HCT116 (cell line): ENCODE results near the gene ZNF134. TPM values are rescaled to one million over a fixed set of nuclear protein-coding genes. Genes with fewer than 3 reads are reported as not detected.

Experiments
- ATAC-seq: fragments of 200-7000 bp; cut with Tn5 transposase; 2 replicates; pipeline ENCODE4 v1.9.1; 2020; ENCODE audit warnings: mild to moderate bottlenecking, moderate library complexity
- BruUV-seq: library from RNA; stranded (reverse); fragments of 400-500 nt; replicated peaks from 2 replicates; lab custom pipeline; 2021; lab: Mats Ljungman, UMichigan
- CTCF ChIA-PET: fragments of 300-600 bp; sonication (Branson Sonifier 250); formaldehyde crosslinking; loops from one replicate; lab custom pipeline; 2021; ENCODE audit warnings: antibody characterized with exemption; lab: Charles Lee
- POLR2A ChIA-PET: fragments of 300-600, 350-600 bp; sonication (Branson Sonifier 250); formaldehyde crosslinking; loops from one replicate; lab custom pipeline; 2021; ENCODE audit warnings: antibody characterized with exemption; lab: Charles Lee
- RAD21 ChIA-PET, 2 experiments: fragments of 300-600 bp; sonication (Branson Sonifier 250); formaldehyde crosslinking; loops; one replicate each; lab custom pipeline; 2023; ENCODE audit warnings: low total read pairs in 2 of 2; ENCODE audit not compliant: uncharacterized antibody in 2 of 2, unreplicated experiment in 2 of 2, low non-redundant PET in 1 of 2; lab: Charles Lee
- DNase-seq: peaks from one replicate; pipeline ENCODE4 v3.0.0-alpha.2; 2010; ENCODE audit warnings: low read depth, low spot score
- H2AFZ ChIP-seq: fragments of 200-600 bp; shearing (Covaris generic), sonication (generic); 2 replicates; pipeline ENCODE4 v1.6.1; 2017; ENCODE audit warnings: low read depth, mixed run types, mixed read lengths, antibody characterized with exemption, low read length; ENCODE audit not compliant: poor library complexity, severe bottlenecking
- H3K27ac ChIP-seq: 2 replicates; pipeline ENCODE4 v1.5.1; 2012; ENCODE audit warnings: low read depth, low read length
- H3K27me3 ChIP-seq: fragments of 200-600 bp; sonication (generic); 2 replicates; pipeline ENCODE4 v1.6.1; 2016; ENCODE audit warnings: mixed run types, low read length, mixed read lengths; ENCODE audit not compliant: insufficient read depth
- H3K36me3 ChIP-seq, 2 experiments: fragments of 200-500 bp in 1 of 2; fragments of 200-600 bp in 1 of 2; sonication (Bioruptor generic) in 1 of 2; sonication (generic) in 1 of 2; 2 replicates each; pipeline versions ENCODE4 v1.5.1 to v1.6.1; 2014 to 2016; ENCODE audit warnings: low read length in 2 of 2, inconsistent platforms in 1 of 2, mixed read lengths in 1 of 2, mixed run types in 1 of 2; ENCODE audit not compliant: insufficient read depth in 2 of 2, control insufficient read depth in 1 of 2
- H3K4me1 ChIP-seq, 2 experiments: fragments of 200-600 bp in 1 of 2; sonication (generic) in 1 of 2; 2 replicates each; pipeline versions ENCODE4 v1.5.1 to v1.6.1; 2012 to 2017; ENCODE audit warnings: low read length in 2 of 2, inconsistent platforms in 1 of 2, mild to moderate bottlenecking in 1 of 2, mixed read lengths in 1 of 2, mixed run types in 1 of 2, moderate library complexity in 1 of 2; ENCODE audit not compliant: insufficient read depth in 2 of 2, control insufficient read depth in 1 of 2
- H3K4me2 ChIP-seq: fragments of 200-600 bp; sonication (generic); 2 replicates; pipeline ENCODE4 v1.6.1; 2017; ENCODE audit warnings: mixed run types, low read length, mixed read lengths
- H3K4me3 ChIP-seq, 2 experiments: fragments of 200-600 bp in 1 of 2; sonication (generic) in 1 of 2; replicated peaks in 1 of 2; 2 replicates each; pipeline ENCODE4 v1.5.1; 2011 to 2016; ENCODE audit warnings: low read length in 2 of 2, control low read depth in 1 of 2, low read depth in 1 of 2, mild to moderate bottlenecking in 1 of 2, mixed read lengths in 1 of 2, mixed run types in 1 of 2
- H3K79me2 ChIP-seq: fragments of 200-600 bp; sonication (generic); 2 replicates; pipeline ENCODE4 v1.6.1; 2017; ENCODE audit warnings: mild to moderate bottlenecking, mixed run types, low read length, moderate library complexity, mixed read lengths; ENCODE audit not compliant: insufficient read depth
- H3K9ac ChIP-seq: fragments of 200-600 bp; sonication (generic); 2 replicates; pipeline ENCODE4 v1.6.1; 2016; ENCODE audit warnings: low read length, mixed read lengths
- H3K9me2 ChIP-seq: fragments of 200-600 bp; sonication (generic), shearing (Covaris generic); 2 replicates; pipeline ENCODE4 v1.6.1; 2017; ENCODE audit warnings: mixed run types, mild to moderate bottlenecking, moderate library complexity; ENCODE audit not compliant: insufficient read depth
- H3K9me3 ChIP-seq, 2 experiments: fragments of 200-500 bp in 1 of 2; fragments of 200-600 bp in 1 of 2; sonication (Bioruptor generic) in 1 of 2; sonication (generic) in 1 of 2; 2 replicates each; pipeline ENCODE4 v1.6.1; 2014 to 2017; ENCODE audit warnings: low read length in 2 of 2, mixed read lengths in 2 of 2, inconsistent platforms in 1 of 2, low read depth in 1 of 2, mild to moderate bottlenecking in 1 of 2, mixed run types in 1 of 2, moderate library complexity in 1 of 2; ENCODE audit not compliant: control insufficient read depth in 1 of 2, insufficient read depth in 1 of 2
- H4K20me1 ChIP-seq: fragments of 200-600 bp; sonication (generic), shearing (Covaris generic); 2 replicates; pipeline ENCODE4 v1.6.1; 2017; ENCODE audit warnings: mixed run types, mild to moderate bottlenecking, moderate library complexity; ENCODE audit not compliant: insufficient read depth
- CBX3 ChIP-seq: IDR thresholded peaks from 2 replicates; pipeline ENCODE4 v1.6.1; 2012; ENCODE audit warnings: low read depth
- CEBPB ChIP-seq: IDR thresholded peaks from 2 replicates; pipeline ENCODE4 v1.6.1; 2012; ENCODE audit warnings: low read depth
- EGR1 ChIP-seq: IDR thresholded peaks from 2 replicates; pipeline ENCODE4 v1.6.1; 2012; ENCODE audit warnings: low read depth
- EZH2 ChIP-seq: fragments of 200-600 bp; sonication (generic); IDR thresholded peaks from 2 replicates; pipeline ENCODE4 v1.6.1; 2017; ENCODE audit warnings: antibody characterized with exemption, mixed run types
- EZH2phosphoT487 ChIP-seq: fragments of 200-600 bp; IDR thresholded peaks from 2 replicates; pipeline ENCODE4 v1.6.1; 2018; ENCODE audit warnings: antibody characterized with exemption, borderline replicate concordance
- FOSL1 ChIP-seq: IDR thresholded peaks from 2 replicates; pipeline ENCODE4 v1.6.1; 2012; ENCODE audit warnings: low read depth
- JUND ChIP-seq: IDR thresholded peaks from 2 replicates; pipeline ENCODE4 v1.6.1; 2012
- POLR2A ChIP-seq: IDR thresholded peaks from 2 replicates; pipeline ENCODE4 v1.7.0; 2011; ENCODE audit warnings: borderline replicate concordance; ENCODE audit not compliant: insufficient read depth, insufficient read length; ENCODE audit errors: extremely low read depth
- POLR2AphosphoS5 ChIP-seq: IDR thresholded peaks from 2 replicates; pipeline ENCODE4 v1.6.1; 2011; ENCODE audit warnings: mild to moderate bottlenecking, low read depth, low read length, moderate library complexity
- RAD21 ChIP-seq: IDR thresholded peaks from 2 replicates; pipeline ENCODE4 v1.6.1; 2012; ENCODE audit warnings: low read depth, mild to moderate bottlenecking
- SIN3A ChIP-seq: IDR thresholded peaks from 2 replicates; pipeline ENCODE4 v1.6.1; 2012; ENCODE audit warnings: low read depth
- SP1 ChIP-seq: IDR thresholded peaks from 2 replicates; pipeline ENCODE4 v1.6.1; 2012; ENCODE audit warnings: low read depth
- SRF ChIP-seq: IDR thresholded peaks from 2 replicates; pipeline ENCODE4 v1.6.1; 2012; ENCODE audit warnings: low read depth
- TCF7L2 ChIP-seq: IDR thresholded peaks from 2 replicates; pipeline ENCODE4 v1.7.0; 2011; ENCODE audit warnings: borderline replicate concordance, inconsistent platforms; ENCODE audit not compliant: insufficient read depth, insufficient read length; ENCODE audit errors: extremely low read depth
- YY1 ChIP-seq: IDR thresholded peaks from 2 replicates; pipeline ENCODE4 v1.6.1; 2011; ENCODE audit warnings: low read length, low read depth, moderate library complexity, mild to moderate bottlenecking; ENCODE audit not compliant: insufficient replicate concordance; ENCODE audit errors: extremely low read depth
- ZFX ChIP-seq: fragments of 450-650 bp; IDR thresholded peaks from 2 replicates; pipeline ENCODE4 v1.6.1; 2017
- intact Hi-C: fragments of 100-400 bp; cut with micrococcal nuclease; formaldehyde crosslinking; loops from 2 replicates; pipeline ENCODE4 v1.10.0; 2022
- total RNA-seq: library from RNA; stranded (reverse); gene quantifications from one replicate; pipeline ENCODE4 v1.2.1, GENCODE V29; 2021; ENCODE audit not compliant: unreplicated experiment
- TF ChIP-seq, protein P1 (sequence below): IDR thresholded peaks from 2 replicates; pipeline ENCODE4 v1.6.1; 2012; ENCODE audit warnings: low read depth
- TF ChIP-seq, protein P2 (sequence below): IDR thresholded peaks from 2 replicates; pipeline ENCODE4 v1.6.1; 2011; ENCODE audit warnings: mild to moderate bottlenecking, low read length, moderate library complexity; ENCODE audit not compliant: insufficient replicate concordance; ENCODE audit errors: extremely low read depth
- TF ChIP-seq, protein P3 (sequence below), 3 experiments: fragments of 200-600 bp in 1 of 3; sonication (generic) in 1 of 3; IDR thresholded peaks in 2 of 3; conservative IDR thresholded peaks in 1 of 3; 2 replicates each; pipeline ENCODE4 v1.5.1; 2012 to 2017; ENCODE audit warnings: low read depth in 2 of 3, low read length in 2 of 3, antibody characterized with exemption in 1 of 3, borderline replicate concordance in 1 of 3, control low read depth in 1 of 3, mild to moderate bottlenecking in 1 of 3, mixed read lengths in 1 of 3, mixed run types in 1 of 3, moderate library complexity in 1 of 3; ENCODE audit not compliant: insufficient read depth in 1 of 3
- TF ChIP-seq, protein P4 (sequence below): IDR thresholded peaks from 2 replicates; pipeline ENCODE4 v1.6.1; 2012

The ZNF134 gene
- total RNA-seq, 1 experiment from 2014 or later: 8.4 TPM

DNA sequence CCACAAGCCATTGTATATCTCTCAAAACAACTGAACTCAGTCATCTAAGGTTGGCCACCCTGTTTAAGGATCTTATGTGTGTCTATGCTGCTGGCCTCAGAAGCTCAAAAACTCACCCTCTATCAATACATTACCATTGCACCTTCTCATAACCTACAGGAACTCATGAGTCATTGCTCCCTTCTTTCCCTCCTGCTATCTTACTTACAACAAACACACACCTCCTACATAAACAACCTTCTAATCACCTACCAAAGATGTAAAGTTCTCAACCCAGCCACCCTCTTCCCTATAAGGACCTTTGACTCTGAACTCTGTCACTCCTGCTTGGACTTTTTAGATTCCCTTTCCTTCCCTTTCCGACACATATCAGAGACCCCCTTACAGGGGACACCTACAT lies 41.4 kb downstream of the ZNF134 start:
- Histone ChIP-seq H3K27me3 (no peaks in the 10 kb centered on the region), H3K4me3 (no peak overlapping the region), H3K9me3 (peaks cover 0 to 3% of the 10 kb centered on the region in 2 experiments; a peak in 2 of 4 replicates), H3K4me1 (no peaks in the 10 kb centered on the region), H3K36me3 (no peaks in the 10 kb centered on the region), H4K20me1 (no peaks in the 10 kb centered on the region), H3K4me2 (no peak overlapping the region), H3K9me2 (no peaks in the 10 kb centered on the region), H2AFZ (no peak overlapping the region), H3K27ac (no peak overlapping the region), H3K79me2 (no peaks in the 10 kb centered on the region), H3K9ac (no peak overlapping the region)
- TF ChIP-seq, protein P1, sequence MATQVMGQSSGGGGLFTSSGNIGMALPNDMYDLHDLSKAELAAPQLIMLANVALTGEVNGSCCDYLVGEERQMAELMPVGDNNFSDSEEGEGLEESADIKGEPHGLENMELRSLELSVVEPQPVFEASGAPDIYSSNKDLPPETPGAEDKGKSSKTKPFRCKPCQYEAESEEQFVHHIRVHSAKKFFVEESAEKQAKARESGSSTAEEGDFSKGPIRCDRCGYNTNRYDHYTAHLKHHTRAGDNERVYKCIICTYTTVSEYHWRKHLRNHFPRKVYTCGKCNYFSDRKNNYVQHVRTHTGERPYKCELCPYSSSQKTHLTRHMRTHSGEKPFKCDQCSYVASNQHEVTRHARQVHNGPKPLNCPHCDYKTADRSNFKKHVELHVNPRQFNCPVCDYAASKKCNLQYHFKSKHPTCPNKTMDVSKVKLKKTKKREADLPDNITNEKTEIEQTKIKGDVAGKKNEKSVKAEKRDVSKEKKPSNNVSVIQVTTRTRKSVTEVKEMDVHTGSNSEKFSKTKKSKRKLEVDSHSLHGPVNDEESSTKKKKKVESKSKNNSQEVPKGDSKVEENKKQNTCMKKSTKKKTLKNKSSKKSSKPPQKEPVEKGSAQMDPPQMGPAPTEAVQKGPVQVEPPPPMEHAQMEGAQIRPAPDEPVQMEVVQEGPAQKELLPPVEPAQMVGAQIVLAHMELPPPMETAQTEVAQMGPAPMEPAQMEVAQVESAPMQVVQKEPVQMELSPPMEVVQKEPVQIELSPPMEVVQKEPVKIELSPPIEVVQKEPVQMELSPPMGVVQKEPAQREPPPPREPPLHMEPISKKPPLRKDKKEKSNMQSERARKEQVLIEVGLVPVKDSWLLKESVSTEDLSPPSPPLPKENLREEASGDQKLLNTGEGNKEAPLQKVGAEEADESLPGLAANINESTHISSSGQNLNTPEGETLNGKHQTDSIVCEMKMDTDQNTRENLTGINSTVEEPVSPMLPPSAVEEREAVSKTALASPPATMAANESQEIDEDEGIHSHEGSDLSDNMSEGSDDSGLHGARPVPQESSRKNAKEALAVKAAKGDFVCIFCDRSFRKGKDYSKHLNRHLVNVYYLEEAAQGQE: no peak
- no peak for TF ChIP-seq YY1
- TF ChIP-seq POLR2A: no peak
- TF ChIP-seq, protein P2, sequence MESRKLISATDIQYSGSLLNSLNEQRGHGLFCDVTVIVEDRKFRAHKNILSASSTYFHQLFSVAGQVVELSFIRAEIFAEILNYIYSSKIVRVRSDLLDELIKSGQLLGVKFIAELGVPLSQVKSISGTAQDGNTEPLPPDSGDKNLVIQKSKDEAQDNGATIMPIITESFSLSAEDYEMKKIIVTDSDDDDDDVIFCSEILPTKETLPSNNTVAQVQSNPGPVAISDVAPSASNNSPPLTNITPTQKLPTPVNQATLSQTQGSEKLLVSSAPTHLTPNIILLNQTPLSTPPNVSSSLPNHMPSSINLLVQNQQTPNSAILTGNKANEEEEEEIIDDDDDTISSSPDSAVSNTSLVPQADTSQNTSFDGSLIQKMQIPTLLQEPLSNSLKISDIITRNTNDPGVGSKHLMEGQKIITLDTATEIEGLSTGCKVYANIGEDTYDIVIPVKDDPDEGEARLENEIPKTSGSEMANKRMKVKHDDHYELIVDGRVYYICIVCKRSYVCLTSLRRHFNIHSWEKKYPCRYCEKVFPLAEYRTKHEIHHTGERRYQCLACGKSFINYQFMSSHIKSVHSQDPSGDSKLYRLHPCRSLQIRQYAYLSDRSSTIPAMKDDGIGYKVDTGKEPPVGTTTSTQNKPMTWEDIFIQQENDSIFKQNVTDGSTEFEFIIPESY: no peak
- TF ChIP-seq SP1: no peak
- TF ChIP-seq RAD21: no peak
- TF ChIP-seq, protein P3, sequence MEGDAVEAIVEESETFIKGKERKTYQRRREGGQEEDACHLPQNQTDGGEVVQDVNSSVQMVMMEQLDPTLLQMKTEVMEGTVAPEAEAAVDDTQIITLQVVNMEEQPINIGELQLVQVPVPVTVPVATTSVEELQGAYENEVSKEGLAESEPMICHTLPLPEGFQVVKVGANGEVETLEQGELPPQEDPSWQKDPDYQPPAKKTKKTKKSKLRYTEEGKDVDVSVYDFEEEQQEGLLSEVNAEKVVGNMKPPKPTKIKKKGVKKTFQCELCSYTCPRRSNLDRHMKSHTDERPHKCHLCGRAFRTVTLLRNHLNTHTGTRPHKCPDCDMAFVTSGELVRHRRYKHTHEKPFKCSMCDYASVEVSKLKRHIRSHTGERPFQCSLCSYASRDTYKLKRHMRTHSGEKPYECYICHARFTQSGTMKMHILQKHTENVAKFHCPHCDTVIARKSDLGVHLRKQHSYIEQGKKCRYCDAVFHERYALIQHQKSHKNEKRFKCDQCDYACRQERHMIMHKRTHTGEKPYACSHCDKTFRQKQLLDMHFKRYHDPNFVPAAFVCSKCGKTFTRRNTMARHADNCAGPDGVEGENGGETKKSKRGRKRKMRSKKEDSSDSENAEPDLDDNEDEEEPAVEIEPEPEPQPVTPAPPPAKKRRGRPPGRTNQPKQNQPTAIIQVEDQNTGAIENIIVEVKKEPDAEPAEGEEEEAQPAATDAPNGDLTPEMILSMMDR (IDR thresholded peaks at IDR 0.05 in 2 of 3, conservative IDR thresholded peaks at IDR 0.05 in 1 of 3; ENCODE audit: borderline replicate concordance in 1 of 3, insufficient read depth in 1 of 3, low read depth in 2 of 3, low read length in 2 of 3): no peak
- no peak for TF ChIP-seq JUND
- no peak for TF ChIP-seq TCF7L2
- TF ChIP-seq FOSL1: no peak
- no peak for TF ChIP-seq ZFX
- TF ChIP-seq POLR2AphosphoS5: no peak
- TF ChIP-seq CBX3: no peak
- TF ChIP-seq EZH2phosphoT487: no peak
- TF ChIP-seq EZH2: no peak
- TF ChIP-seq, protein P4, sequence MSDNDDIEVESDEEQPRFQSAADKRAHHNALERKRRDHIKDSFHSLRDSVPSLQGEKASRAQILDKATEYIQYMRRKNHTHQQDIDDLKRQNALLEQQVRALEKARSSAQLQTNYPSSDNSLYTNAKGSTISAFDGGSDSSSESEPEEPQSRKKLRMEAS: no peak
- TF ChIP-seq CEBPB: no peak
- no peak for TF ChIP-seq SIN3A
- TF ChIP-seq EGR1: no peak
- TF ChIP-seq SRF: no peak
- CTCF ChIA-PET: no interaction called here
- BruUV-seq: no TSS peak
- intact Hi-C loops: no loop called here
- DNase-seq: no peak
- POLR2A ChIA-PET: no interaction called here
- ATAC-seq: no peak
- RAD21 ChIA-PET: no interaction called here
